ENCODE results near the gene COLEC11.

DNA sequence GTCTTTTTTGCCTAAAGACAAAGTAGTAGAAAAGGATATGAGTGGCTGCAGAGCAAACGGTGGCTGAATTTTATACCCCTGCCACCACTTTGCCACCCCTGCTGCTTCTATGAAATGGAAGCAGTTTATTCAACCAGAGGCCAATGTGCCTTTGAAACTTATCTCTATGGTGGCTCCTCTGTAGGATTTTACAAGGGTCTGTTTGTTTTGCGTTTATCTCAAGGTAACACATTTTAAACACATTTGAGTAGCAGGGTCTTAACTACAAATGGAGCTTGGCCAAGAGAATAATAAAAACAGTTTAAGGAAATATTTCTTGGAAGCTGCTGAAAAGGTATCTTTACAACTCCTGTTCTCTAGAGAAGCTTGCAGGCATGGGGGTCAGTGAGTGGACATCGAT lies 69.2 kb downstream of the COLEC11 start:
- TF ChIP-seq, protein P1, sequence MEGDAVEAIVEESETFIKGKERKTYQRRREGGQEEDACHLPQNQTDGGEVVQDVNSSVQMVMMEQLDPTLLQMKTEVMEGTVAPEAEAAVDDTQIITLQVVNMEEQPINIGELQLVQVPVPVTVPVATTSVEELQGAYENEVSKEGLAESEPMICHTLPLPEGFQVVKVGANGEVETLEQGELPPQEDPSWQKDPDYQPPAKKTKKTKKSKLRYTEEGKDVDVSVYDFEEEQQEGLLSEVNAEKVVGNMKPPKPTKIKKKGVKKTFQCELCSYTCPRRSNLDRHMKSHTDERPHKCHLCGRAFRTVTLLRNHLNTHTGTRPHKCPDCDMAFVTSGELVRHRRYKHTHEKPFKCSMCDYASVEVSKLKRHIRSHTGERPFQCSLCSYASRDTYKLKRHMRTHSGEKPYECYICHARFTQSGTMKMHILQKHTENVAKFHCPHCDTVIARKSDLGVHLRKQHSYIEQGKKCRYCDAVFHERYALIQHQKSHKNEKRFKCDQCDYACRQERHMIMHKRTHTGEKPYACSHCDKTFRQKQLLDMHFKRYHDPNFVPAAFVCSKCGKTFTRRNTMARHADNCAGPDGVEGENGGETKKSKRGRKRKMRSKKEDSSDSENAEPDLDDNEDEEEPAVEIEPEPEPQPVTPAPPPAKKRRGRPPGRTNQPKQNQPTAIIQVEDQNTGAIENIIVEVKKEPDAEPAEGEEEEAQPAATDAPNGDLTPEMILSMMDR (IDR thresholded peaks at IDR 0.05), result no peak
- TF ChIP-seq ZFX (IDR thresholded peaks at IDR 0.05; ENCODE audit: borderline replicate concordance), result no peak
